ENCODE data around the gene PDZD4.

Gene PDZD4

GRCh38 chrX:153816831-153817690, 13.3 kb downstream of the PDZD4 start:
- DNase-seq: peak in 3 of 10 donors; percentile 55 to 80 (median 63)
- intact Hi-C loops (cut with DNase I): no loop called here

- intact Hi-C loops (cut with DNase I): no loop called here
- DNase-seq: peak in 2 of 10 donors; percentile 65 to 74
Observed at GRCh38 chrX:153814591-153815315, 15.6 kb downstream of the PDZD4 start.

DNA sequence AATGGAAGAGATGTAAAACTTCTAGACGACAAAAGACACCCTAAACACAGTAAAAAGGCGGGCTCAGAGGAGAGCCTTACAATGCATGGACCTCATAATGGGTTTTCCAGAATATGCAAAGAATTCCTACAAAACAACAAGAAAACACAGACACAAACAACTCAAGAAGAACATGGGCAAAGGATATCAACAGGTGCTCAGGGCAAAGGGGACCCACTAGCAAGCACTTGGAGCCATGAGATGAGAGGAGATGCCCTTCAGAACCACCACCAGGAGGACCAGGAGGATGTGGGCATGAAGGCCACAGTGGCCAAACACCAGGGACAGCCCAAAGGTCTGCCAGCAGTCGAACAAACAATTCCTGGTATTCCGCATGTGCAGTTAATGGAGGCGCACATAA, 17.2 kb downstream of the PDZD4 start:
- intact Hi-C loops (cut with DNase I): no loop called here
- no peak for DNase-seq

DNA sequence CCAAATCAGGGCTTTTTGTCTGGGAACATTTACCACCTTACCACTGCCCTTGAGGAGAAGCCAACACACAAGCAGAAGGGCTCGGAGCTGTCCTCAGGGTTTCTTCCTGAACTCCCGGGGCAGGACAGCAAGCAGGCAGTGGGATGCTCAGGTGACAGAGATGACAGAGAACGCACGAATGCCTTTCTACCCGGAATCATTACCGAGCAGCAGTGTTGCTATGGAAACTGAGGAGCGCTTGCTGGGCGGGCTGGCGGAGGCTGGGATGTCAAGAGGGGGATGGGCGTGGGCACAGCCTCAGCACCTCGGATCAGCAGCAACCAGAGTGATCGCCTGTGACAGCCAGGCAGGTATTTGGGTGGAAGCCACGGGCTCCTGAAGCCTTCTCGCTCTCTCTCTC, 18.1 kb downstream of the PDZD4 start:
- DNase-seq: peak in 3 of 10 donors; percentile 28 to 82 (median 67)
- intact Hi-C loops (cut with DNase I): no loop called here

DNA sequence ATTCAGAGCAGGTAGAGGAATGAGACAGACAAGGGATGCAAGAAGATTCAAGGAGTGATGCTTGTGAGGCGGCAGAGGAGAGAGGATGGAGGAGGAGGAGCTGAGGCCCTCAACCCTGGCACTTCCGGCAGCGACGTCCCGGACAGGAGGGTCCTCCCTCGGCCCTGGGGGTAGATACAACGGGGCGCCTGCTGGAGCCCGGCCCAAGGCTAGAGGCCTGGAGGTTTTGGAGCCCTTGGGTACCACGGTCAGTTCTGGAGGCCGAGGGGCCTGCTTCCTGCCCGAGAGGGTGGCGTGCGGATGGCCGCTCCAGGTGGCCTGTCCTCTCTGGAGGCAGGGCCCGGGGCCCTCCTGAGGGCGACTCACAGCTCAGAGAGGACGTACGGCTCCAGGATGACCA, 22.4 kb downstream of the PDZD4 start:
- intact Hi-C loops (cut with DNase I): no loop called here
- DNase-seq: peak in 2 of 10 donors; percentile 66 to 78

GRCh38 chrX:153806999-153807575, 23.3 kb downstream of the PDZD4 start:
- intact Hi-C loops (cut with DNase I): no loop called here
- DNase-seq: peak in 1 of 10 donors; percentile 58

- peak in 2 of 10 donors; percentile 52 to 79 for DNase-seq
- intact Hi-C loops (cut with DNase I): no loop called here
Observed at GRCh38 chrX:153805436-153805835, 24.9 kb downstream of the PDZD4 start.

DNA sequence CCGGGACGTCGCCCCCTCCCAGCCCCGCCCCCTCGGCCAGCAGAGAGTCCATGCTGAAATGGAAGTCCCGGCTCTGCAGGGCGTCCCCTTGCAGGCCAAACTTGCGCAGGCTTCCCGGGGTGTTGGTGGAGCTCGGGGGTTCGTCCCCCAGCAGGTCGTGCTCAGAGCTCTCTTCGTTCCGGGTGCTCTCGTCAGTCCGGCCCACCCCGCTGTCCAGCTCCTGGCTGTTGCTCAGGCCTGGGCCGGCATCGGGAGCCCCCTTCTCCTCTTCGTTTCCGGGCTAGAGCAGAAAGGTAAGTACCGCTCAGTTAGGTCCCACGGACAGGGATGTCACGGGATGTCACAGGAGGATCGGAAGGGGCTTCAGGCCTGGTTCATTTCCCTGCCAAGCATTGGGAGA, 25.7 kb downstream of the PDZD4 start:
- intact Hi-C loops (cut with DNase I): no loop called here
- peak in 1 of 10 donors; percentile 67 for DNase-seq

DNA sequence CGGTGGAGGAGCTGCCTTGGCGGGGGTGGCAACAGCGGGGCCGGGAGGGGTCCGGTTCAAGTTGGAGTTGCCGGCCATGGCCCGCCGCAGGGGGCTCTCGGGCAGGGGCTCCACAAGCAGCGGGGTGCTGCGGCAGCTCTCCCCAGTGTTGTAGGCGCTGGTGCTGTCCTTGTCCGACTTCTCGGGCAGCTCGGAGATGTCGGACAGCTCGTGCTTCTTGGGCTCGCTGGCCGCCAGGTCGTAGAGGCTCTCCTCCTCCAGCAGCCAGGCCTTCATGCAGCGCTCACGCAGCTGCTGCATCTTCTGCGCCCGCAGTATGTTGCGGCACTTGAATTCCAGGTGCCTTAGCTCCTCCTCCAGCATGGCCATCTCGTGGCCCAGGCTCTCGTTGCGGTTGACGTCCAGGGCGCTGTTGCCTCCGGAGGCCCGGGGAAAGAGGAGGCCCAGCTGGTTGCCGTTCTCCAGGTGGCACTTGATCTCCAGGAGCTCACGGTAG, 26.2 kb downstream of the PDZD4 start:
- peak in 2 of 10 donors; percentile 57 to 76 for DNase-seq
- intact Hi-C loops (cut with DNase I): no loop called here

DNA sequence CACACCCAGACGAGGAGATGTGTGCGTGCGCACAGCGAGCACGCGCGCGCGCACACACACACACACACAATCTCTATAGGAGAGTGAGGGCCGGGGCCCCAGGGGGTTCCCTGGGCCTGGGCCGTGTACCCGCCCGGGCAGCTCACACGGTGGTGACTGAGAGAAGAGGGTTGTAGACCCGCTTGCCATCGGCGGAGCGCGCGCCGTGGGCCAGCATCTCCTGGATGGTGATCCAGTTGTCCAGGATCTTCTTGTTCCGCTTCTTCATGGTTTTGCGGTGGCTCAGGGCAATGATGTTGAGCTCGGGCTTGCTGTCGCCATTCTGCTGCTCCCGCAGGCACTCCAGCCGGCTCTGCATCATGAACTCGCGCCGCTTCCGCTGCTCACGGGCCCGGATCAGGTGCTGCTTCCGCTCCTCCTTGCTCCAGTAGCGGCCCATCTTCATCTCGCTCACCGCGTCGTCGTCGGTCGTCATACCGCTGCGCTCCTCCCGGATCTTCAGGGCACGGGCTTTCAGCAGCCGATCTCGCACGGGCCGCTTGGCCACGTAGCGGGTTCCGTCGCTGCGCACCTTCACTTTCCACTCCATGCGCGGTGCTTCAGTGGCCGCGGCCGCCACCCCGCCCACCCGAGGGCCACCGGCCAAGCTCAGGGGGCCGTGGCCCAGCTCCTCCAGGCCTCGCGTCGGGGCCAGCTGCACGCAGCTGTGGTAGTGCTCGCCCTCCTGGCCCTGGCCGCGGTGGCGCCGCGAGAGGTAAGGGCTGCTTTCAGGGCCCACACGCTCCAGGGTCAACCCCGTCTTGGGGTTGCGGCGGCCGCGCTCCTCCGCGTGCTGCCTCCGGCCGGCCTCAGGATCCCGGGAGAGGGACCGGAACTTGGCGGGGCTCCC, 26.9 kb downstream of the PDZD4 start:
- intact Hi-C loops (cut with DNase I): no loop called here
- DNase-seq: peak in 2 of 10 donors; percentile 53 to 77

DNA sequence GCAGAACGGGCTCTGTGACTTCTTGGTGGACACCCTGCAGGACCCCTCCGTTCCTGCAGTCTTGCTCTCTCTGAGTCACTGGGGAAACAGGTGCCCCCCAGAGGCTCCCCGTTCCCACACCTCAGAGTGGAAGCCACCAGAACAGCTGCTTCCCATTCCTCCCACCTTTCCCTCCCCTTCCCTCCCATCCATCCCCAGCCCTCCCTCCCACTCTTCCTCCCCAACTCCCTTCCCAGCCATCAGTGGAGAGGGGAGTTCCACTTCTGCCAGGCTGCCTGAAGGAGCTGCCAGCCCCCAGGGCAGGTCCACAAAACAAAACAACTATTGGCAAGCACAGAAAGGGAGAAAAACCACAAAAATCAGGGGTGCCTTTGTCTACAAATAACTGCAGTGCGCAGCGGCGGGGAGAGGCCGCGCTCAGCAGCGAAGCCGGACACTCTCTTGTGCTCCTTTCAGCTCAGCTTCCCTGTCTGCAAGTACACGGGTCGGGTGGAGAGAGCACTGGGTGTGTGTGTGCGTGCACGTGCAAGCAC, 27.8 kb downstream of the PDZD4 start:
- peak in 1 of 10 donors; percentile 25 for DNase-seq
- intact Hi-C loops (cut with DNase I): no loop called here

DNA sequence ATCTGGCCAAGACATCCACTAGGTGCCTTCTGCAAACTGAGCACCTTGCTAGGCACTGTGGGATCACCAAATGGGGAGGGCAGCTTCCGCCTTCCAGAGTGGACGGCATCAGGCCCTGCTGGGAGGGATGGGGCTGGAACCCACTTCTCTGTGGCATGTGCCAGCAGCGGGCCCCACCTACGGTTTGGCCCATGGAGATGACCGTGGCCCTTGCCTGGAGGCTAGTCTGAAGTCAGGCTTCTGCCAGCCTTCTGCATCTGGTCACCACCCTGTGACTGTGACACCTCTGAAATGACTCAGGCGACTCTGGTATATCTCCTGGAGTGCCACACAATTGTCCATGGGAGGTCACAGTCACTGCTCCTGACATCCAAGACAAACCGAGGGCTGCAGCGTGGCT, 28.7 kb downstream of the PDZD4 start:
- no peak for DNase-seq

GRCh38 chrX:153800746-153801145, 29.6 kb downstream of the PDZD4 start:
- intact Hi-C loops (cut with DNase I): no loop called here
- peak in 1 of 10 donors; percentile 81 for DNase-seq

More for the DNA sequence above, 28.7 kb downstream of the PDZD4 start:
- intact Hi-C loops (cut with DNase I): no loop called here

- DNase-seq: peak in 2 of 10 donors; percentile 71 to 79
- intact Hi-C loops (cut with DNase I): no loop called here
Observed at GRCh38 chrX:153800177-153800722, 30.1 kb downstream of the PDZD4 start.

GRCh38 chrX:153799326-153799725, 31.0 kb downstream of the PDZD4 start:
- DNase-seq: peak in 1 of 10 donors; percentile 66
- intact Hi-C loops (cut with DNase I): no loop called here

GRCh38 chrX:153797415-153798015, 32.8 kb downstream of the PDZD4 start:
- no peak for DNase-seq
- intact Hi-C loops (cut with DNase I): no loop called here

DNA sequence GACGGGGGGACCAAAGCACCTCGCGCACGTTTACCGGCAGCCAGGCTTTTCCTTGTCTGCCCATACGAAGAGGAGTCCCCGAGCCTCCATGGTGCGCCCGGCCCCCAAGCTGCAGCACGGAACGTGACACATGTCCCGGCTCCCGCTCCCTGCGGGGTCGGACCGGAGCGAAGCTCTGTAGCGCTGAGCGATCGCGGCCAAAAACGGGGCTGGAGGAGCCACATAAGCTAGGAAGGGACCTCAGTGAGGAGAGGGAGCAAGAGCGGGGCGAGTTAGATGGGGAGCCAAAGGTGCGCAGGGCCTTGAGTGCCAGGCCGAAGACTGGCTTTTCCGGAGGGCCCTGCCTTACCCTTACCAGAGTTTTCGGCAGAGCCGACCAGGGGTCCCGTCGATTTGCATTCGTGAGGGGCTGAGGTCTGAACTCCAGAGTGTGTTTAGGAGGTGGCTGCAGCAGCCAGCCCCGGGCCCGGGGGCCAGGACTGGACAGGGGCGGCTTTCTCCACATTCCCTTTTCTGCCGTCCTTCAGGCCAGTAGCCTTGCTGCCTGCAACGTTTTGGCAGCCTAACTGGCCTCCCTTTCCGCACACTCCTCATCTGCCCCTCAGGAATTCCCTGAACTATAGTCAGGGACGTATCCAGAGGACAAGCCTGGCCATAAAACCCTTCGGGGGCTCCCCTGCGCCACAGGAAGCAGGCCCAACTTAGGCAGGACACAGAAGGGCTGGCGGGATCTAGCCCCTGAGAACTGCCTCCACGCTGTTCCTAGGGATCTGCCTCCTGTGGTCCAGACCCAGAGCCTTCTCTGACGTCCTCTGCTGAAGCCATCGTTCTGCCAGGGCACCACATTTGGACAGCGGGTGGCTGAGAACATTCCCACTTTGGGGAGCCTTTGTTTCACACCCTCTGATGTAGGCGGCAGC, 35.2 kb downstream of the PDZD4 start:
- DNase-seq: peak in 1 of 10 donors; percentile 85
- intact Hi-C loops (cut with DNase I): no loop called here
